ENCODE results near the gene KYAT1.

Gene KYAT1

DNA sequence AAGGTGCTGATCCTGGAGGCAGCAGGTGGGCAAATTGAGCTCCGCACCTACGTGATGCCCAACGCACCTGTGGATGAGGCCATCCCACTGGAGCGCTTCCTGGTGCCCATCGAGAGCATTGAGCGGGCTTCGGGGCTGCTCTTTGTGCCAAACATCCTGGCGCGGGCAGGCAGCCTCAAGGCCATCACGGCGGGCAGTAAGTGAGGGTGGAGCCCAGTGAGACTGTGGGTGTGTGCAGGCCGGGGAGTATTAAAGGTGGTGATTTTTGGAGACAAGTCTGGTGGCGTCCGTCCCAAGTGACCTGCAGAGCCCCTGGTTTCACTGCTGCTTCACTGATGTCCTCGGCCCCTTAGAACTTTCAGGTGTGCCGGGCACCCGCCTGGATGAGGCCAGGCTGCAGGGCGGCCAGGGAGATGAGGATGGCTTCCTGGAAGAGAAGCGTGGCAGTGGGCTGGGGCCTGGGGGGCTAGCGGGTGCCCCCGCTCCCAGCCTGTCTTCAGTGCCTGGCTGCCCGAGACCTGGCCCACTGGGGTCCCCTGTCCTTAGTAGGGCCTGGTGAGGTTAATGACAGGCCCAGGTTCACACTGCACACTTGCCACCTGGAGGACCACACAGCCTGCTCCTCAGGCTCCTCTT is 59.2 kb downstream of the KYAT1 start:
- H3K36me3 ChIP-seq (ENCODE audit: control insufficient read depth in 1 of 2, insufficient read depth in 2 of 2, low read length in 2 of 2) = peaks cover 14 to 57% of the 10 kb centered on the region in 2 donors
- H3K27ac ChIP-seq (ENCODE audit: low read length) = no peak overlapping the region
- H3K4me3 ChIP-seq (ENCODE audit: low read depth in 1 of 2, low read length in 2 of 2) = no peak overlapping the region

DNA sequence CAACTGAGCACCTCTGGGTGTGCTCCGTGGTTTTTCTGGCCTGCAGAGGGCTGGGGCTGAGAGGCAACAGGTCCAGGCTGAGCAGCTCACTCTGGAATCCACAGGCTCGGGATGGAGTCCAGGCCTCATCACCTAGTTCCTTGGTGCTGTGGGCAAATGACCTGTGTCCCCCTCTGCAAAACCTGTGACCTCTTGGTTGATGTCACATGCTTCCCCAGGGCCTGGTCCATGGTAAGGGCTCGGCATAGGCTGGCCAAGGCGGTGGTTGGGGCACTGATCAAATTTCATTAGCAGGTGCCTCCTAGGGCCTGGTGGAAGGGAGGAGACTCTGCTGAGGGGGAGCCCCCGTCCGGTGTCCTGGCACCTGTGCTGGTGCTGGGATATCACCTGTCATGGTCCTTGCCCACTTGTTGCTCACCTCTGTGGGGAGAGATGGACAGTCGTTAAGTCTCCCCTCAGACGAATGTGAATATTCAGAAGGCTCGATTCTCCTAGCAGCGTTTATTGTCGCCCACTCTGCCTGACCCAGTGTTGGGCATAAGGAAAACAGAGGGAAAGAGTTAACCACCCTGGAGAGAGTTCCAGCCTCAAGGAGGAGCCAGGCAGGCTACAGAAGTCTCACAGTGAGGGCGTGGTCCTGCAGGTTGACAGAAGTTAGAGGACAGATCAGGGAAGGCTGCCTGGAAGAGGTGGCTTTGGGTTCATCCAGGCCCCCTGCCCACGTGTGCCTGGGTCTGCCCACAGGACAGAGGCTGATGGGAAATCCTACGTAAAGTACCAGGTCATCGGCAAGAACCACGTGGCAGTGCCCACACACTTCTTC is 60.0 kb downstream of the KYAT1 start:
- H3K4me3 ChIP-seq (ENCODE audit: low read depth in 1 of 2, low read length in 2 of 2) = no peak overlapping the region
- H3K27me3 ChIP-seq (ENCODE audit: low read depth, low read length) = no peaks in the 10 kb centered on the region
- H3K9me3 ChIP-seq (ENCODE audit: control insufficient read depth in 1 of 2, low read length in 2 of 2) = no peaks in the 10 kb centered on the region
- peaks cover 0 to 14% of the 10 kb centered on the region in 2 donors for H3K4me1 ChIP-seq (ENCODE audit: control insufficient read depth in 1 of 2, insufficient read depth in 2 of 2, low read length in 2 of 2)
- H3K27ac ChIP-seq (ENCODE audit: low read length) = no peak overlapping the region
- peaks cover 14 to 53% of the 10 kb centered on the region in 2 donors for H3K36me3 ChIP-seq (ENCODE audit: control insufficient read depth in 1 of 2, insufficient read depth in 2 of 2, low read length in 2 of 2)

More for the DNA sequence above, 59.2 kb downstream of the KYAT1 start:
- H3K4me1 ChIP-seq (ENCODE audit: control insufficient read depth in 1 of 2, insufficient read depth in 2 of 2, low read length in 2 of 2) = peaks cover 0 to 14% of the 10 kb centered on the region in 2 donors
- H3K27me3 ChIP-seq (ENCODE audit: low read depth, low read length) = no peaks in the 10 kb centered on the region
- H3K9me3 ChIP-seq (ENCODE audit: control insufficient read depth in 1 of 2, low read length in 2 of 2) = no peaks in the 10 kb centered on the region

DNA sequence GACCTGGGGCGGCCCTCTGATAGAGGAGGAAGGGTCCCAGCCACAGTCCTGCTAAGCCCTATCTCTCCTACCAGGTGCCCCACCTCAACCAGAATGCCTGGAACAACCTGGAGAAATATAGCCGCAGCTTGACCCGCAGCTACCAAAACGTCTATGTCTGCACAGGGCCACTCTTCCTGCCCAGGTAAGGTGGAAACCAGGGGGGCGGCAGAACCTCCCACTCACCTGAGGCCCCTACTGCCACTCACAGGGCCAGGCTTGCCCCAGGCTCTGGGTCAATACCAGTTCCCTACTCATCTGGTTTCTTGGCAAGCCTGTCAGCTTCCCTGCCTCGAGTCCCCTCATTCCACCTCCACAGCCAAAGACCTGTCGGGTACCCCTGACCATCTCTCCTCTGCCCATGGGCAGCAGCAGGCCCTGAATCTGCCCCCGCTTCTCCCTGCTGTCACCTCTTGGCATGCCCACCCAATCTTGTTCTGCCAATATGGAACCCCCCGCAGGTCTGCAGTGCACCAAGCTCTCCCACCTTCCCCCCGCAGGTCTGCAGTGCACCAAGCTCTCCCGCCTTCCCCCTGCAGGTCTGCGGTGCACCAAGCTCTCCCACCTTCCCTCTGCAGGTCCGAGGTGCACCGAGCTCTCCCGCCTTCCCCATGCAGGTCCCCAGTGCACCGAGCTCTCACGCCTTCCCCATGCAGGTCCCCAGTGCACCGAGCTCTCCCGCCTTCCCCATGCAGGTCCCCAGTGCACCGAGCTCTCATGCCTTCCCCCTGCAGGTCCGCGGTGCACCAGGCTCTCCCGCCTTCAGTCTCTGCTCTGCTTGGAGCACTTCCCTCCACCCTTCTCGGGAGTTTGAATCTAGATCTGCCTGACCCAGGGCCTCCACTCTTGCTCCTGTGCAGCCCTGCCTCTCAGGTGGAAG is 60.8 kb downstream of the KYAT1 start:
- no peak overlapping the region for H3K27ac ChIP-seq (ENCODE audit: low read length)
- no peaks in the 10 kb centered on the region for H3K27me3 ChIP-seq (ENCODE audit: low read depth, low read length)
- H3K4me1 ChIP-seq (ENCODE audit: control insufficient read depth in 1 of 2, insufficient read depth in 2 of 2, low read length in 2 of 2) = peaks cover 0 to 14% of the 10 kb centered on the region in 2 donors
- H3K9me3 ChIP-seq (ENCODE audit: control insufficient read depth in 1 of 2, low read length in 2 of 2) = no peaks in the 10 kb centered on the region
- no peak overlapping the region for H3K4me3 ChIP-seq (ENCODE audit: low read depth in 1 of 2, low read length in 2 of 2)
- peaks cover 14 to 44% of the 10 kb centered on the region in 2 donors for H3K36me3 ChIP-seq (ENCODE audit: control insufficient read depth in 1 of 2, insufficient read depth in 2 of 2, low read length in 2 of 2)

DNA sequence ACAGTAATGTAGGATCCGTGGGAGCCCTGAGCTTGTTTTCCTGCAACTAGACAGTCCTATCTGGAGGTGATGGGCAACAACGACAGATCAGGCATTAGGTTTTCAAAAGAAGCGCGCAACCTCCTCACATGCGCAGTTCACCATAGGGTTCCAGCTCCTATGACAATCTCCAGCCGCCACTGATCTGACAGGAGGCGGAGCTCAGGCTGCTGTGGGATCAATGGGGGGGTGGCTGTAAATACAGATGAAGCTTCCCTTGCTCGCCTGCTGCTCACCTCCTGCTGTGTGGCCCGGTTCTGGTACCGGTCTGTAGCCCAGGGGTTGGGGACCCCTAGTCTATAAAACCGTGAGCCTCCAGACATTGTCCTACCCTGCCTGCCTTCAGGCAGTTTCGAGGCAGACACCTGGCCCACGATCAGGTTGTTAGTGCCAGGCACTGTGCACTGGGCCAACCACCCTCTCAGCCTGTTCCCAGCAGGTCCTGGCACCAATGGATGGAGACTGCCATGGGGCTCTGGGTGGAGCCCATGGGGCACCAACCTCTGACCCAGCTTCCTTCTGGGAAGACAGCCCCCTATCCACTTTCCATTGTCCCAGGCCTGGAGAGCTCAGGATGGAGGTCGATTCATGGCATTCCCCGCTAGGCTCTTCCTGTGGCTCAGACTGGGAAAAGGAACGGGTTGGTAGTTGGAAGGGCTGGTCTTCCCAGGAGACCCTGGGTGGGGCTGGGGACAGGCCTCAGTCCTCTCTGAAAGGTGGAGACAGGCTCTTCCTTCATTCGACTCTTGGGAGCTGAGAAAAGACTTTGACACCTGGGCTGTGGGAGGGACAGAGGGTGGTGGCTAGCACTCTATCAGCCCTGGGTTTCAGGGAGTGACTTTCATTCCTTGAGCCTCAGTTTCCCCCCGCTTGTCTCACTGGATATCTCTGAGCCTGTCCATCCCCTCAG is 61.8 kb downstream of the KYAT1 start:
- no peaks in the 10 kb centered on the region for H3K9me3 ChIP-seq (ENCODE audit: control insufficient read depth in 1 of 2, low read length in 2 of 2)
- peaks cover 14 to 35% of the 10 kb centered on the region in 2 donors for H3K36me3 ChIP-seq (ENCODE audit: control insufficient read depth in 1 of 2, insufficient read depth in 2 of 2, low read length in 2 of 2)
- no peaks in the 10 kb centered on the region for H3K27me3 ChIP-seq (ENCODE audit: low read depth, low read length)
- peak overlapping the region in 1 of 2 donors; percentile 78 for H3K4me3 ChIP-seq (ENCODE audit: low read depth in 1 of 2, low read length in 2 of 2)
- H3K27ac ChIP-seq (ENCODE audit: low read length) = no peak overlapping the region
- H3K4me1 ChIP-seq (ENCODE audit: control insufficient read depth in 1 of 2, insufficient read depth in 2 of 2, low read length in 2 of 2) = peaks cover 0 to 14% of the 10 kb centered on the region in 2 donors

DNA sequence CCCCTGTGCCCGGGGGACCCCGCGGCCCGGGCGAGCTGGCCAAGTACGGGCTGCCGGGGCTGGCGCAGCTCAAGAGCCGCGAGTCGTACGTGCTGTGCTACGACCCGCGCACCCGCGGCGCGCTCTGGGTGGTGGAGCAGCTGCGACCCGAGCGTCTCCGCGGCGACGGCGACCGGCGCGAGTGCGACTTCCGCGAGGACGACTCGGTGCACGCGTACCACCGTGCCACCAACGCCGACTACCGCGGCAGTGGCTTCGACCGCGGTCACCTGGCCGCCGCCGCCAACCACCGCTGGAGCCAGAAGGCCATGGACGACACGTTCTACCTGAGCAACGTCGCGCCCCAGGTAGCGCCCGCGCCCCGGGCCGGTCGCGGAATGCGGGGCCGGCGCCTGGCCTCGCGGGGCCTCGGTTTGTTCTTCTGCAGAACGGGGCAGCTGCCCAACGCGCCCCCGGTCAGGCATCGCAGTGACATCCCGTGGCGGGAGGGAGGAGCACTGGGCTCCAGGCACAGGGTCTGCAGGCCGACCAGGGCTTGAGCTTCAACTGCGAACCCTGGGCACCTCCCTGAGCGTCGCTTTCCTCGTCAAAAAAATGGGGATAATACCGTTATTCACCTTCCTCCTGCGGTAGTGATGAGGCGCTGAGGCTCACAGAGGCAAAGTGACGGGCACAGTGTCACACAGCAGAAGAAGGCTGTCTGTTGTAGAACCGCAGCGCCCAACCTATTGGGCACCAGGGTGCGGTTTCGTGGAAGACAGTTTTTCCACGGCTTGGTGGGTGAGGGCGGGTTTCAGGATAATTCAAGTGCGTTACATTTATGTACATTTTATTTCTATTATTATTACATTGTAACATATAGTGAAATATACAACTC is 62.7 kb downstream of the KYAT1 start:
- H3K4me3 ChIP-seq (ENCODE audit: low read depth in 1 of 2, low read length in 2 of 2) = peak overlapping the region; percentile 26 to 78
- peaks cover 8 to 26% of the 10 kb centered on the region in 2 donors for H3K36me3 ChIP-seq (ENCODE audit: control insufficient read depth in 1 of 2, insufficient read depth in 2 of 2, low read length in 2 of 2)
- H3K27me3 ChIP-seq (ENCODE audit: low read depth, low read length) = no peaks in the 10 kb centered on the region
- H3K9me3 ChIP-seq (ENCODE audit: control insufficient read depth in 1 of 2, low read length in 2 of 2) = no peaks in the 10 kb centered on the region
- H3K4me1 ChIP-seq (ENCODE audit: control insufficient read depth in 1 of 2, insufficient read depth in 2 of 2, low read length in 2 of 2) = peaks cover 0 to 14% of the 10 kb centered on the region in 2 donors
- no peak overlapping the region for H3K27ac ChIP-seq (ENCODE audit: low read length)

DNA sequence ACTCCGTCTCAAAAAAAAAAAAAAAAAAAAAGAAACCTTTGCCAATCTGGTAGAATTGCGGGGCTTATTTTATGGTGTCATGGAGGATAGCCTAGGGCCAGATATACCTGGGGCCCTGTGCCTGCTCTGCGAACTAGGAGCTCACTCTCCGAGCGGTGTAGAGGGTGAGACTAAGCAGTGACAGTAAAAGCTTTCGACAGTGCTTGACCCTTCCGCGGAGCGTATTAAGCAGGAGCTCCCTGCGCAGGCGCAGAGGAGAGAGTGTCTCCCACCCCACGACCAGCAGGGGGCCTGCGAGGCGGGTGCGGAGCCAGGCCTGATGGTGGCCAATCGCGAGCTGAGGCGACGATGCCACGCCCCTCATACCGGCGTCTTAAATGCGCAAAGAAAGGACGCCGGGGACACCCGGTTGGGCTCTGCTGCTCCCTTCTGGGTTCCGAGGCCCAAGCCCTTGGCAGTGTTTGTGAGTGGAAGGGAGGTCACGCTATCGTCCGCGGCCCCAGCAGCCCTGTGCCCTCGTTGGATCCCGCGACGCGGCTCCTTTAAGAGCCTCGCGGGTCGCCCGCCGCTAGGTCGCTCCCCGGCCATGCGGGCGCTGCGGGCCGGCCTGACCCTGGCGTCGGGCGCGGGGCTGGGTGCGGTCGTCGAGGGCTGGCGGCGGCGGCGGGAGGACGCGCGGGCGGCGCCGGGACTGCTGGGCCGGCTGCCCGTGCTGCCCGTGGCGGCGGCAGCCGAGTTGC is 63.5 kb downstream of the KYAT1 start, which contains the start of gene ENDOG:
Gene ENDOG (plus strand): TSS at position 402 of the 740 bp plus-strand sequence. CDS start 185 bp downstream, at position 587.
- Histone ChIP-seq H3K27me3 (ENCODE audit: low read depth, low read length) (no peaks in the 10 kb centered on the region), H3K4me1 (ENCODE audit: control insufficient read depth in 1 of 2, insufficient read depth in 2 of 2, low read length in 2 of 2) (peaks cover 0 to 14% of the 10 kb centered on the region in 2 donors), H3K9me3 (ENCODE audit: control insufficient read depth in 1 of 2, low read length in 2 of 2) (no peaks in the 10 kb centered on the region), H3K4me3 (ENCODE audit: low read depth in 1 of 2, low read length in 2 of 2) (peak within 1 kb of the TSS; percentile 59 to 78), H3K27ac (ENCODE audit: low read length) (no peak within 1 kb of the TSS), H3K36me3 (ENCODE audit: control insufficient read depth in 1 of 2, insufficient read depth in 2 of 2, low read length in 2 of 2) (peaks cover 8 to 18% of the 10 kb centered on the region in 2 donors)

- no peaks in the 10 kb centered on the region for H3K9me3 ChIP-seq (ENCODE audit: control insufficient read depth in 1 of 2, low read length in 2 of 2)
- H3K36me3 ChIP-seq (ENCODE audit: control insufficient read depth in 1 of 2, insufficient read depth in 2 of 2, low read length in 2 of 2) = peaks cover 10 to 26% of the 10 kb centered on the region in 2 donors
- no peak overlapping the region for H3K27ac ChIP-seq (ENCODE audit: low read length)
- H3K27me3 ChIP-seq (ENCODE audit: low read depth, low read length) = no peaks in the 10 kb centered on the region
- H3K4me3 ChIP-seq (ENCODE audit: low read depth in 1 of 2, low read length in 2 of 2) = no peak overlapping the region
- no peaks in the 10 kb centered on the region for H3K4me1 ChIP-seq (ENCODE audit: control insufficient read depth in 1 of 2, insufficient read depth in 2 of 2, low read length in 2 of 2)
Observed at GRCh38 chr9:128810873-128811272, 70.9 kb downstream of the KYAT1 start.

DNA sequence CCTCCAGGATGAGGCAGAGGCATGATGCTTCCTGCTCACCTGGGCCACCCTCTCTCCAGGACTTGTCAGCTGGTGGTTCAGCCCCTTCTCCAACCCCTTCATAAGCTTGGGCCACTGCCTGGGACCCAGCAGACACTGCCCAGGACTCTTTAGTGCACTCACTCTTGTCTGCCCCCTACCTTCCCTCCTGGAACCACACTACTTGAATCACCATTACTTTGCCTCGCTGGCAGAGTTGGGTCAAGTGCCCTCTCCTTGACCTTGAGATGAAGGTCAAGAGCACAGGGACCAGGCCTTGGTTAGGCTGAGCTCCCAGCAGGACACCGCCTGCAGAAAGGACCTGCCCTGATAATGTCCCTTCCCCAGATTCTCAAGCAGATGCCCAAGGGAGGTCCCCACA is 71.9 kb downstream of the KYAT1 start:
- Histone ChIP-seq H3K27me3 (ENCODE audit: low read depth, low read length) (no peaks in the 10 kb centered on the region), H3K9me3 (ENCODE audit: control insufficient read depth in 1 of 2, low read length in 2 of 2) (no peaks in the 10 kb centered on the region), H3K4me3 (ENCODE audit: low read depth in 1 of 2, low read length in 2 of 2) (no peak overlapping the region), H3K27ac (ENCODE audit: low read length) (no peak overlapping the region), H3K4me1 (ENCODE audit: control insufficient read depth in 1 of 2, insufficient read depth in 2 of 2, low read length in 2 of 2) (no peaks in the 10 kb centered on the region), H3K36me3 (ENCODE audit: control insufficient read depth in 1 of 2, insufficient read depth in 2 of 2, low read length in 2 of 2) (peaks cover 17 to 36% of the 10 kb centered on the region in 2 donors)

DNA sequence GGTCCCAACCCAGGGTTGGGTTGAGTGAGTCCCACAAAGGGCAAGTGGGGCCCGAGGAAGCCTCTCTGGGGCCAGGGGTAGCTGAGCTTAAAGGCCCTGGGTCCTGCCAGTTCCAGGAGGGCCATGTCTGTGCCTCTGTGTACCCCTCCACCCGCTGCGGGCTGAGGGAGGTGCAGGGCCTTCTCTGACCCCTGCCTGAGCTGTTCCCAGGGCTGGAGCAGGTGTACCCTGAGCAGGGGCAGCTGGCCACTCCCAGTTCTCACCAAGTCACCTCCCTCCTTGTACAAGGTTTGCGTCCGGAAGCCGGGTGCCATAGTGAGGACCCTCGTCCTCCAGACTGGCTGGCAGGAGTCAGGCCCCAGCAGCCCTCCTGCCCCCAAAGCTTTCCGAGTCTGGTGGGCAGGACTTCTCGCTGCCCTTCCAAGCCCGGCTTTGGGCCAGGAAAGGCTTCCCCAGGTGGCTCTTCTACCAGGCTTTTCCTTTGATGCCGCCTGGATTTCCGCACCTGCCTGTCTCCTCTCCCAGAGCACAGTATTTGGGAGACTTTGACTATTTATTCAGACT is 72.6 kb downstream of the KYAT1 start:
- H3K36me3 ChIP-seq (ENCODE audit: control insufficient read depth in 1 of 2, insufficient read depth in 2 of 2, low read length in 2 of 2) = peaks cover 17 to 40% of the 10 kb centered on the region in 2 donors
- H3K4me1 ChIP-seq (ENCODE audit: control insufficient read depth in 1 of 2, insufficient read depth in 2 of 2, low read length in 2 of 2) = no peaks in the 10 kb centered on the region
- no peaks in the 10 kb centered on the region for H3K9me3 ChIP-seq (ENCODE audit: control insufficient read depth in 1 of 2, low read length in 2 of 2)
- H3K27me3 ChIP-seq (ENCODE audit: low read depth, low read length) = no peaks in the 10 kb centered on the region
- H3K27ac ChIP-seq (ENCODE audit: low read length) = no peak overlapping the region
- no peak overlapping the region for H3K4me3 ChIP-seq (ENCODE audit: low read depth in 1 of 2, low read length in 2 of 2)

All from muscle layer of duodenum (tissue), 2 donors.